Skeletal muscle tissue (tissue), 1 donor: ENCODE data around the gene SEPTIN11. TPM values are rescaled to one million over a fixed set of nuclear protein-coding genes. Genes with fewer than 3 reads are reported as not detected.

ENCODE experiments used
- total RNA-seq: library from RNA; depleted of rRNA; stranded (reverse); fragments of >200 nt; gene quantifications from one replicate; pipeline ENCODE4 v1.2.3, GENCODE V29; 2014

SEPTIN11 gene
- total RNA-seq, 1 donor from 2014 or later = 325 TPM

Other genes starting within 250 kb of the SEPTIN11 start
- gene SOWAHB, start 51.6 kb upstream of the SEPTIN11 start, total RNA-seq = under 0.01 TPM
- 152 TPM for gene CCNI, start 126.2 kb downstream of the SEPTIN11 start, total RNA-seq
- gene CCNG2, start 207.5 kb downstream of the SEPTIN11 start, total RNA-seq = 52.7 TPM